ENCODE data around the gene BMF. TPM values are rescaled to one million over a fixed set of nuclear protein-coding genes. Genes with fewer than 3 reads are reported as not detected.
"Not testable (repeated sequence)": the region's sequence is repeated elsewhere in the genome, so short reads cannot be mapped to it uniquely, and the experiment has no call there.

BMF gene
- total and polyA plus RNA-seq, 7 experiments from 2014 or later = 1.5 to 31.1 (median 11.4) TPM

- CTCF ChIA-PET = interaction anchor here (0.5 kb wide), 1 partner anchor 15 kb away, joined by 5 read pairs; no protein-coding TSS in a partner anchor
- no peak for ATAC-seq
Measured at GRCh38 chr15:40150163-40150925, 41.7 kb upstream of the BMF start.

GRCh38 chr15:40149339-40149738, 40.7 kb upstream of the BMF start:
- intact Hi-C loops (cut with micrococcal nuclease) = no loop called here
- DNase-seq (no peak), ATAC-seq (no peak)
- H3K9me3 Mint-ChIP-seq = peaks cover 0 to 2% (median 0%) of the 10 kb centered on the region in 11 donors
- no peak overlapping the region for H3K27ac ChIP-seq (ENCODE audit: low read depth, low read length)
- H3K4me1 ChIP-seq (ENCODE audit: control insufficient read depth in 2 of 2, insufficient read depth in 2 of 2, low read length in 2 of 2) = no peaks in the 10 kb centered on the region
- POLR2A ChIA-PET = no interaction called here
- no peaks in the 10 kb centered on the region for H3K4me1 Mint-ChIP-seq
- no peaks in the 10 kb centered on the region for H3K9me3 ChIP-seq (ENCODE audit: control insufficient read depth in 2 of 3, low read length in 3 of 3)
- no peak overlapping the region for H3K27ac Mint-ChIP-seq
- H3K36me3 ChIP-seq (ENCODE audit: control insufficient read depth in 2 of 3, insufficient read depth in 3 of 3, low read length in 3 of 3) = no peaks in the 10 kb centered on the region
- peaks cover 0 to 17% (median 0%) of the 10 kb centered on the region in 5 donors for H3K27me3 Mint-ChIP-seq
- no peak overlapping the region for H3K4me3 Mint-ChIP-seq
- H3K36me3 Mint-ChIP-seq = no peaks in the 10 kb centered on the region
- CTCF ChIA-PET = no interaction called here
- no peaks in the 10 kb centered on the region for H3K27me3 ChIP-seq (ENCODE audit: control insufficient read depth in 2 of 2, insufficient read depth in 2 of 2, low read length in 2 of 2)
- no peak overlapping the region for H3K4me3 ChIP-seq (ENCODE audit: low read length)

More at GRCh38 chr15:40150163-40150925, 41.7 kb upstream of the BMF start:
- Histone ChIP-seq H3K36me3 (ENCODE audit: control insufficient read depth in 2 of 3, insufficient read depth in 3 of 3, low read length in 3 of 3) (no peaks in the 10 kb centered on the region), H3K4me3 (ENCODE audit: low read length) (no peak overlapping the region), H3K4me1 (ENCODE audit: control insufficient read depth in 2 of 2, insufficient read depth in 2 of 2, low read length in 2 of 2) (no peaks in the 10 kb centered on the region), H3K27me3 (ENCODE audit: control insufficient read depth in 2 of 2, insufficient read depth in 2 of 2, low read length in 2 of 2) (no peaks in the 10 kb centered on the region), H3K27ac (ENCODE audit: low read depth, low read length) (no peak overlapping the region), H3K9me3 (ENCODE audit: control insufficient read depth in 2 of 3, low read length in 3 of 3) (no peaks in the 10 kb centered on the region)
- POLR2A ChIA-PET = no interaction called here
- Mint-ChIP-seq H3K4me3 (no peak overlapping the region), H3K36me3 (no peaks in the 10 kb centered on the region), H3K27ac (no peak overlapping the region), H3K9me3 (peaks cover 0 to 2% (median 0%) of the 10 kb centered on the region in 11 donors), H3K4me1 (no peaks in the 10 kb centered on the region), H3K27me3 (peaks cover 0 to 17% (median 0%) of the 10 kb centered on the region in 5 donors)
- intact Hi-C loops (cut with micrococcal nuclease) = no loop called here
- DNase-seq = no peak

DNA sequence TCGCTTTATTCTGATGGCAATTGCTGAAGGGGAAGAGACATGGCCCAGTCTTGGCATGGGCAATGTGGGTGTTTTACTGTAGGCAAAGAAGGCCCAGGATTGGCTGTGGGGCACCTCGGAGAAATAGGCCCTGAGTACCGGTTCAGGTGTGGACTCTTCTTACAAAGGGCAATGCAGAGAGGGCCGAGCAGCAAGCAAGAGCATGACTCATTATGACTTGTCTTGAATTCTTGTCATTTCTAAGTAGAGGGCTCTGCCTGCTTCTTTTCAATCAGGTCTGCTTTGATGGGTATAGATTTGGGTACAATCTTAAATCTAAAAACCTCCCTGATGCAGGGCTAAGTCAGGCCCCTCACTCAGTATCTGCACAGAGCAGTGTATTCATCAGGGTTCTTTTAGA, 37.4 kb upstream of the BMF start:
- Histone ChIP-seq H3K27me3 (ENCODE audit: control insufficient read depth in 2 of 2, insufficient read depth in 2 of 2, low read length in 2 of 2) (no peaks in the 10 kb centered on the region), H3K36me3 (ENCODE audit: control insufficient read depth in 2 of 3, insufficient read depth in 3 of 3, low read length in 3 of 3) (no peaks in the 10 kb centered on the region), H3K27ac (ENCODE audit: low read depth, low read length) (no peak overlapping the region), H3K4me1 (ENCODE audit: control insufficient read depth in 2 of 2, insufficient read depth in 2 of 2, low read length in 2 of 2) (no peaks in the 10 kb centered on the region), H3K4me3 (ENCODE audit: low read length) (no peak overlapping the region), H3K9me3 (ENCODE audit: control insufficient read depth in 2 of 3, low read length in 3 of 3) (no peaks in the 10 kb centered on the region)
- H3K36me3 Mint-ChIP-seq = no peaks in the 10 kb centered on the region
- H3K4me3 Mint-ChIP-seq = no peak overlapping the region
- H3K4me1 Mint-ChIP-seq = no peaks in the 10 kb centered on the region
- peaks cover 0 to 2% (median 0%) of the 10 kb centered on the region in 11 donors for H3K9me3 Mint-ChIP-seq
- POLR2A ChIA-PET = no interaction called here
- intact Hi-C loops (cut with micrococcal nuclease) = no loop called here
- CTCF ChIA-PET = no interaction called here
- no peak for ATAC-seq
- peaks cover 0 to 21% (median 0%) of the 10 kb centered on the region in 5 donors for H3K27me3 Mint-ChIP-seq
- no peak for DNase-seq
- no peak overlapping the region for H3K27ac Mint-ChIP-seq

- Histone ChIP-seq H3K9me3 (ENCODE audit: control insufficient read depth in 2 of 3, low read length in 3 of 3) (no peaks in the 10 kb centered on the region), H3K4me3 (ENCODE audit: low read length) (no peak overlapping the region), H3K36me3 (ENCODE audit: control insufficient read depth in 2 of 3, insufficient read depth in 3 of 3, low read length in 3 of 3) (no peaks in the 10 kb centered on the region), H3K27ac (ENCODE audit: low read depth, low read length) (no peak overlapping the region), H3K4me1 (ENCODE audit: control insufficient read depth in 2 of 2, insufficient read depth in 2 of 2, low read length in 2 of 2) (no peaks in the 10 kb centered on the region), H3K27me3 (ENCODE audit: control insufficient read depth in 2 of 2, insufficient read depth in 2 of 2, low read length in 2 of 2) (no peaks in the 10 kb centered on the region)
- POLR2A ChIA-PET = no interaction called here
- ATAC-seq = no peak
- Mint-ChIP-seq H3K9me3 (no peaks in the 10 kb centered on the region), H3K27ac (no peak overlapping the region), H3K4me1 (no peaks in the 10 kb centered on the region), H3K27me3 (peaks cover 0 to 7% (median 0%) of the 10 kb centered on the region in 5 donors), H3K4me3 (no peak overlapping the region), H3K36me3 (no peaks in the 10 kb centered on the region)
- CTCF ChIA-PET = interaction anchor here (1.0 kb wide), 1 partner anchor 37 kb away, joined by 5 read pairs; no protein-coding TSS in a partner anchor
- DNase-seq = no peak
- intact Hi-C loops (cut with micrococcal nuclease) = no loop called here
Measured at GRCh38 chr15:40142428-40142827, 33.7 kb upstream of the BMF start.

DNA sequence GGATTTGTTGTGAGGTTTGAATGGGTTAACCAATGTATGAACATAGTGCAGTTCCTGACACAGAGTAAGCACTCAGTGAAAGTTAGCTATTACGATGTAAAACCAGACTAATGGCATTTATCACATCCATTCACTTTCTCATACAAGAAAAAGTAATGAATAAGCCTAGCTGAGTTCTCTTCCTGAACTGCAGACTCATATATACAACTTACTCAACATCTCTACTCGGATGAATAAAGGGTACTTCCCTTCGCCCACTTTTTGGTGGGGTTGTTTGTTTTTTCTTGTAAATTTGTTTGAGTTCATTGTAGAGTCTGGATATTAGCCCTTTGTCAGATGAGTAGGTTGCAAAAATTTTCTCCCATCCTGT, 29.5 kb upstream of the BMF start:
- POLR2A ChIA-PET = interaction anchor here (0.6 to 0.7 kb wide), 2 partner anchors 20 to 25 kb away, joined by 3 read pairs; no protein-coding TSS in a partner anchor
- not testable (repeated sequence) for DNase-seq, ATAC-seq

GRCh38 chr15:40137303-40138200, 28.9 kb upstream of the BMF start:
- no peaks in the 10 kb centered on the region for H3K36me3 Mint-ChIP-seq
- Histone ChIP-seq H3K27ac (ENCODE audit: low read depth, low read length) (no peak overlapping the region), H3K4me1 (ENCODE audit: control insufficient read depth in 2 of 2, insufficient read depth in 2 of 2, low read length in 2 of 2) (no peaks in the 10 kb centered on the region), H3K4me3 (ENCODE audit: low read length) (no peak overlapping the region), H3K36me3 (ENCODE audit: control insufficient read depth in 2 of 3, insufficient read depth in 3 of 3, low read length in 3 of 3) (no peaks in the 10 kb centered on the region), H3K9me3 (ENCODE audit: control insufficient read depth in 2 of 3, low read length in 3 of 3) (no peaks in the 10 kb centered on the region), H3K27me3 (ENCODE audit: control insufficient read depth in 2 of 2, insufficient read depth in 2 of 2, low read length in 2 of 2) (no peaks in the 10 kb centered on the region)
- H3K4me1 Mint-ChIP-seq = no peaks in the 10 kb centered on the region
- H3K4me3 Mint-ChIP-seq = no peak overlapping the region
- no peak overlapping the region for H3K27ac Mint-ChIP-seq
- ChIA-PET CTCF (no interaction called here), POLR2A (interaction anchor here (0.6 to 0.7 kb wide), 2 partner anchors 21 to 26 kb away, joined by 3 read pairs; no protein-coding TSS in a partner anchor)
- DNase-seq = no peak
- no peak for ATAC-seq
- no peaks in the 10 kb centered on the region for H3K9me3 Mint-ChIP-seq
- H3K27me3 Mint-ChIP-seq = no peaks in the 10 kb centered on the region
- intact Hi-C loops (cut with micrococcal nuclease) = no loop called here

More for the DNA sequence above, 29.5 kb upstream of the BMF start:
- H3K27ac ChIP-seq (ENCODE audit: low read depth, low read length); H3K36me3 Mint-ChIP-seq; H3K27me3 ChIP-seq (ENCODE audit: control insufficient read depth in 2 of 2, insufficient read depth in 2 of 2, low read length in 2 of 2); H3K4me1 ChIP-seq (ENCODE audit: control insufficient read depth in 2 of 2, insufficient read depth in 2 of 2, low read length in 2 of 2); H3K9me3 ChIP-seq (ENCODE audit: control insufficient read depth in 2 of 3, low read length in 3 of 3); H3K4me3 ChIP-seq (ENCODE audit: low read length); intact Hi-C loops (cut with micrococcal nuclease); H3K4me1 Mint-ChIP-seq; H3K27ac Mint-ChIP-seq; H3K27me3 Mint-ChIP-seq; H3K9me3 Mint-ChIP-seq; H3K36me3 ChIP-seq (ENCODE audit: control insufficient read depth in 2 of 3, insufficient read depth in 3 of 3, low read length in 3 of 3); CTCF ChIA-PET; H3K4me3 Mint-ChIP-seq: not testable (repeated sequence)

Data from naive thymus-derived CD4-positive, alpha-beta T cell (primary cell).